GM23248 (cell line): Measurements from ENCODE around the gene PRLR.

Source experiments
- EZH2 ChIP-seq: fragments of 200-600 bp; sonication (generic); IDR thresholded peaks from 2 replicates; pipeline ENCODE4 v1.6.1; 2018; ENCODE audit warnings: antibody characterized with exemption, mild to moderate bottlenecking; ENCODE audit not compliant: insufficient read depth, poor library complexity, severe bottlenecking
- EZH2phosphoT487 ChIP-seq: fragments of 200-600 bp; sonication (generic); IDR thresholded peaks from 2 replicates; pipeline ENCODE4 v1.6.1; 2018; ENCODE audit warnings: antibody characterized with exemption, moderate library complexity, mild to moderate bottlenecking, low read depth; ENCODE audit not compliant: insufficient read depth

DNA sequence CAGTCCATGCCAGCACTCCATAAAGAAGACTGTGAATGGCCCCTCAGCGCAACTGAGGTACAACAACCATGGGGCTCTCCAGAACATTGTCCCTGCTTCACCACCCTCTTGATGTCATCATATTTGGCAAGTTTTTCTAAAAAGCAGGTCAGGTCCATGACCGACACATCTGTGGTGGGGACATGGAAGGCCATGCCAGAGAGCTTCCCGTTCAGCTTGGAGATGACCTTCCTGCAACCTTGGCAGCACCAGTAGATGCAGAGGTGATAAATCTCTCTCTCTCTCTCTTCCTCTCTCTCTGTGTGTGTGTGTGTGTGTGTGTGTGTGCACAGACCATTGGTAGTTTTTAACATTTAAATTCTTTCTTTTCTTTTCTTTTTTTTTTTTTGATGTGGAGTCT, 147.1 kb downstream of the PRLR start:
- TF ChIP-seq EZH2phosphoT487 (no peak), EZH2 (no peak)
